NOMO-1 treated with dmso at 0.1 percent for 144 hours (cell line): ENCODE data around the gene MAP4K2.
A peak's percentile ranks its signal among the peaks of the same experiment; 100 is the strongest.

ENCODE experiments used
- DNase-seq: peaks from one replicate; lab custom pipeline; 2025; ENCODE audit not compliant: unreplicated experiment; lab: John Stamatoyannopoulos, UW

MAP4K2 gene

GRCh38 chr11:64755681-64756361 lies 47.2 kb downstream of the MAP4K2 start:
- no peak for DNase-seq

- DNase-seq: no peak
Observed at GRCh38 chr11:64754919-64755662, 47.9 kb downstream of the MAP4K2 start.

DNA sequence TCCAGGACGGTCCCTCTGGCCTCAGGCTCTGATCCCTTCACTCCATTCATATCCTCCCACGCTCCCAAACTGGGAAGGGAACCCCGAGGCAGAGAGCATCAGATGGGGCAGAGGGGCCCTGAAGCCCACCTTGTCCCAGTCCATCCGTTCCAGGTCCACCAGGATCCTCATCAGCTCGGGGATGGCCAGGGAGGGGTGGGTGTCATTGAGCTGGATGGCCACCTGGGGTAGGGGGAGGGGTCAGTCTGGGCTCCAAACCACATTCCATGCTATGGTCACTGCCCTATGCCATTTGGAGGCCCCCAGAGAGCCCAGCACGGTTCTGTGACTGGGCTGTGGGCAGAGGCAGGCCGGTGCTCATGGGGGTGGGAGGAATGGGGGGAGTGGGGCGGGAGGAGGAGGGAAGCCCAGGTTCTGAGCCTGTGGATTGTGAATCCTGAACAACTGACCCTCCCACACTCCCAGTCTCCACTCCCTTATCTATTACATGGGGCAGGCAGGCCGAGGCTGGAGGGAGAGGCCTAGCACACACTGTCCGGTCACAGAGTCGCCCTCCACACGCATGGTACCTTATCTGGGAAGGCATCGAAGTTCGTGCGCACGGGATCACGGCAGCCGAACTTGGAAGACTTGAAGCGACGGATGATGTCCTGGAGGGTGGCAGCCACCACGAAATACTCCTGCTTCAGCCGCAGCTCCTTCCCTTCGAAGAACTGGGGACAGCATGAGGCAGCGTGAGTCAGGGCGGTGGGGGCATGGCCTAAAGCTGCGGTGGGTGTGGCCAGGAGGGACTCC lies 48.7 kb downstream of the MAP4K2 start:
- DNase-seq: no peak

- DNase-seq: no peak
Observed at GRCh38 chr11:64753380-64754123, 49.5 kb downstream of the MAP4K2 start.

DNA sequence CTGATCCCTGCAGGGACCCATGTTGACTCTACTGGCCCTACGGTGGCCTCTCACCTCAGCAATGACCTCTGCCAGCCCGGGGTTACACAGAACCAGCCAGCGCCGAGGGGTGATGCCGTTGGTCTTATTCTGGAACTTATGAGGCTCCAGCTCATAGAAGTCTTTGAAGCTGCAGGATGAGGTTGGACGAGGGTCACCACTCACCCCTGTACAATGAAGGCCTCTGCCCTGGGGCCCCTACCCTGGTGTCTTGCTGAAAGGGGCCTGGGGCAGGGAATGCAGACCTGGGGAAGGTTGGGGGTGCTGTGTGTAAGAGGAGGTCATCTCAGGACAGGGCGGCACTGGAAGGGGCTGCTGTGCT lies 50.0 kb downstream of the MAP4K2 start:
- no peak for DNase-seq

- DNase-seq: no peak
Observed at GRCh38 chr11:64752175-64752970, 50.6 kb downstream of the MAP4K2 start.

DNA sequence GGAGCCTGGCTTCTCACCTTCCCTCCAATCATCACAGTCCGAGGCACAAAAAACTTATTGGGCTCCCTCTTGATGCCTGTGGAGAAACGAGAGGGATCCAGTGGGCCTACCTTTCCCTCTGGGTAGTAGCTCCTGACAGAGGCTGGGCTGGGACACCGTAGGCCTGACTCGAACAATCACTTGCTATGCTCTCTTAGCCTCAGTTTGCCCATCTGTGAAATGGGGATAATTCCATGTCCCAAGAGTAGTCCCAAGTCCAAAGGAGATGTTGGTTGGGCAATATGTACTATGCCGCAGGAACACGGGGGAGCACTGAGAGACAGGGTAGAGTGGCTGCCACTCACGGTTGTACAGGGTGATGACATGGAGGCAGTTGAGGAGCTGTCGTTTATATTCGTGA lies 51.4 kb downstream of the MAP4K2 start:
- no peak for DNase-seq

- no peak for DNase-seq
Observed at GRCh38 chr11:64751136-64751535, 51.9 kb downstream of the MAP4K2 start.

- DNase-seq: no peak
Observed at GRCh38 chr11:64750361-64751054, 52.5 kb downstream of the MAP4K2 start.

GRCh38 chr11:64747961-64748665 lies 54.9 kb downstream of the MAP4K2 start:
- DNase-seq: no peak

DNA sequence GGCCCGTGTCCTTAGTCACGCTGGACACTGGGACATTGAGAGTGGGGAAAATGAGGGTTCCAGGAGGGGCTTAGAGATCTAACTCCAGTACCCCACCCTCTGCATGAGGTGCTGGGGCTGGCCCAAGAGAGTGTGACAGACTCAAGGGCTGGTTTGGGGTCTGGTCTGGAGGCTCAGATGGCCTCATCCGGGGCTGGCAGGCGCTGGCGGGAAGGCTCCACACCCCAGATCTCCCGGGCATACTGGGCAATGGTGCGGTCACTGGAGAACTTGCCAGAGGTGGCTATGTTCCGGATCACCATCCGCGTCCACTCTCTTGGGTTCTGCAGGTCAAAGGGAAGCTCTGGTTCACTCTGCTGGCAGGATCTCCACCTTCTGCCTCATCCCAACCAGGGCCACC lies 56.5 kb downstream of the MAP4K2 start:
- no peak for DNase-seq

DNA sequence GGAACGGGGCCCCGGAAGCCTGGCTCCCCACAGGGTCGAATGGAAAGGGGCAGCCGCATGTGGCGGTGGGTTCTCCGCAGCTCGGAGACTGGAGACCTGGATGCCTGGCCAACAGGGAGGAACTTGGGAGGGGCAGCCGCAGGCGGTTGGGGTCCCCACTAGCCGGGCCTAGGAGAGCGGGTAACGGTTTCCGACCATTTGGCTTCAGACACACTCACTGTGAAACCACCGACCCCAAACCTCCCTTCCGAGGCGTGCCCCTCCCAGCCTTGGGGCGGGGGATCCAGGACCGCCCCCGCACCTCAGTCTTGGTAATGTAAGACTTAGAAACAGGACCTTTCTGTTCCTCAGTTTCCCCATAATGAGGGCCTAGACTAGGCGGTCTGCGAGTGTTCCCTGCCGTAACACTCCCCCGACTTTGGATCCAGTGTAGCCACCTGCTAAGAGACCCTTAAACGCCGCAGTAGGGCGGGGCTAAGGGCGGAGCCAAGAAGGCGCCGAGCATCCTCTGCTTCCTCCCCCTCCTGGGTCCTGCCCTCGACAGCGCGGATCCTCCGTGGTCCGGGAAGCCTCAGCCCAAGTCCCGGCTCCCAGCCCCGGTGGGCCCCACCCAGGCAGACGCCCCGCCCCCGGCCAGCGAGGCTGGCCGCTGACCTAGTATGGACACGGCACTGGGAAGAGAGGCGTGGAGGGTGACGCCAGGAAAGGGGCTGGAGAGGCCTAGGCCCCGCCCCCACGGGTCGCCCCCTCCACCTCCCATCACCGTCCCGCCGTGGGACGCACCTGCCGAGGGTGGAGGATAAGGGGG lies 57.3 kb downstream of the MAP4K2 start:
- peak; percentile 35 for DNase-seq

DNA sequence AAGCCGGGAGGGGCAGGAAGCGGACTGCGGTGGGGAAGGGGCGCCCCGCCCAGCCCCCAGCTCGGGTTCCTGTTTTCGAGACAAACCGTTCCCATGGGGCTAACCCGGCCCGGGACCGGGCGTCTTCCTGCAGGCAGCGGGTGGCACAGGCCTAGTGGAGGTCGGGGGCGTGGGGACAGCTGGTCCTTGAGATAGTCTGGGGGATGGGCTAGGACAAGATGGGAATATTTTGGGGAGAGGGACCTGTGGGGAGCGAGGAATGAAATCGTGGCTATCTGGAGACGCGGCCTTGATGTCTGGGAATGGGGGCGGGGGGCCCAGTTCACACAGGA lies 57.9 kb downstream of the MAP4K2 start:
- DNase-seq: peak; percentile 66

DNA sequence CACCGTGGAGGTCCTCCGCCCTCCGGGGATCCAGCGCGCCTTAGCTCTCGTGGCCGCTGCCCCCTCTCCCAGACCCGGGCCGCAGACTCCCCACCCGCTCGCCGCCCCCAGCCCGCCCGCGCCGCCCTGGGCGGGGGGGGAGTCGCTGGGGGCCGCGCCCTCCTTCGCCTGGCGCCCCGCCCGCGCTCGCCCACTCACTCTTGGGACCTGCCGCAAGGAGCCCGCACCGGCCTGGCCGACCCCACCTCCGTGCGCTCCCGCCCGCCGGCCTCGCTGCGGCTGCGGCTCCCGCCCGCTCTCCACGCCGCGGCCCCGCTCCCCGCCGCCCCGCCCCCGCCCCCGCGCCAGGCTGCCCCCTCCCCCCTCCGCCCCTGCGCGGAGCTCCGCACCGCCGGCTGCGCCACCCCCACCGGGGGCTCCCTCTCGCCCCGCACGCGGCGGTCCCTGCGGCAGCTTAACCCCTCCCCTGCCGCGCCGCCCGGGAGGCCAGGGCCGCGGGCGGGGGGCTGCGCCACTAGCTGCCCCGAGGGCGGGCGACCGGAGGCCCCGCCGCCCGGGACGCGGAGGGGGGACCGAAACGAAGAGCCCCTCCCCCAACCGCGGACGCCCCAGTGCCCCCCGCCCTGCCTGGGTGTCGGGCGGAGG lies 58.3 kb downstream of the MAP4K2 start:
- DNase-seq: no peak

GRCh38 chr11:64743591-64744543 lies 59.1 kb downstream of the MAP4K2 start, which contains the start of gene RASGRP2:
Gene RASGRP2 (minus strand): TSS chr11:64744142. CDS start chr11:64742866, 1,276 bp downstream.
- peak; percentile 79 for DNase-seq

DNA sequence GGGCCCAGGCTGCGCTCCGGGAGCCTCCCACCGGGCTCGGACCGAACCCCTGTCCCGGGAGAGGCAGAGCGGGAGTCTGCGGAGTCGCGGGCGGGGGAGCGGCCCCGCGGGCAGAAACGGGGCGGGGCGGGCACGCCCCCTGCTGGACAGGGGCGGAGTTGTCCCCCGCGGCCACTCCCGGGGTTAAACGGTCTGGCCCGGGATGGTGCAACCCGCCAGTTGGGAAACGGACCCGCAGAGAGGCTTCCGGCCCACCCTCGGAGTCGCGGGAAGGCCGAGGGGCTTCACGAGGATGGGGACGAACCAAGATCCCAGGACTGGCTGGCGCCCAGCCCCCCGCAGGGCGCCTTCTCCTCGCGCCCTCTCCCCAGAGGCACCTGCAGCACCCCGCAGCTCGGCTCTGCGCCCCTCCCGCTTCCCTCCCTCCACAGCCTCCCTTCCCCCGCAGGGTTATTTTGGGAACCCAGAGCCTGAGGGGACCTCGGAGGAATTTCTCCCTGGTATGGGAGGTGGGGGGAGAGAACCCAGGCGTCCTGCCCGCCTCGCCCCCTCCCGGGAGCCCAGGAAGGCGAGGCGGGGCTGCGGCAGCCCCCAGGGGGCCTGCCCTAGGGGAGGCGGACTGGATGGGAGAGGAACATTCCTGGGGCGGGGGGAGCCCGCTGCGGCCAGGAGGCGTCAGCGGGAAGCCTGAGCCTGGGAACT lies 60.0 kb downstream of the MAP4K2 start:
- DNase-seq: peak; percentile 66
